Measurements from ENCODE around the gene TACR1. TPM values are rescaled to one million over a fixed set of nuclear protein-coding genes. Genes with fewer than 3 reads are reported as not detected.

TACR1 gene
- polyA plus RNA-seq, 1 of the 3 experiments (the other 2 are of a cell fraction): under 0.01 TPM

DNA sequence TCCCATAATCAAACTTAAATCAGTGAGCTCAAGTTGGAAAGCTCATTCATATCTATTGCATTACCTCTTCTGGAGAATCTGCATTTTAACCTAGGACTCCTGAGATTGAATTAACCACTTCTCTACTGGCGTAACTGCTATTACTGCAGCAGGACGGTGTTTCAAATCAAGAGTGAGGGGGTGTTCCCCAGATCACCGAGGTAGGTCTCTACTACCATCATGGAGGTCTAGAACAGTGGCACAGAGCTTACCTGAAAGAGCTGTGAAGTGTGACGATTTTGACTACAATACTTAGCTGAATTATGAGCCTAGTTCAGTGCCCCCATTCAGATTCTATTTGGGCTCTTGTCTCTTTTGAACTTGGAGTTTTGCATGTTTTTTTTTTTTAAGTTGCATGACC, 121.4 kb downstream of the TACR1 start (continued):
- TF ChIP-seq GATA2 (CRISPR knock-in tag; IDR thresholded peaks at IDR 0.05): no peak

DNA sequence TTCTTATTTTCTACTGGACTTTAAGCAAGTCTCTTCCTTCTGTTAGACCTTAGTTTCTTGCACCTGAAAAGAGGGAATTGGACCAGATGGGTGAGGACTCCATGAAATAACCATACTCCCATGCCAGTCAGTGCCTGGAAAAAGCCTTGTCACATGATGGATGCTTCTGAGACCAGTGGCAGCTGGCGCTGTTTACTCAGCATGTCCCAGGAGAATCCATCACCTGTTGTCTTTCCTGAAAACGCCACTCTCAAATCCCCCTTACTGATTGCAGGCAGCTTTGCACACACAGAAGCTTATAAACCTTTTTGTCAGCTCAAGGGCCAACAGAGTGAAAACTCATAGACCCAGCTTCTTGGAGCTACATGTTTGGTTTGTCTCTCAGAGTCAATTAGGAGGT, 123.2 kb downstream of the TACR1 start:
- no peak overlapping the region for H3K27ac ChIP-seq (ENCODE audit: low read depth in 2 of 2, low read length in 1 of 2)
- no peak overlapping the region for H2AFZ ChIP-seq (ENCODE audit: low read depth)
- CTCF ChIA-PET: interaction anchor here (1.4 to 4.1 kb wide), 2 partner anchors 11 to 156 kb away, joined by 5 to 33 read pairs; no protein-coding TSS in a partner anchor

DNA sequence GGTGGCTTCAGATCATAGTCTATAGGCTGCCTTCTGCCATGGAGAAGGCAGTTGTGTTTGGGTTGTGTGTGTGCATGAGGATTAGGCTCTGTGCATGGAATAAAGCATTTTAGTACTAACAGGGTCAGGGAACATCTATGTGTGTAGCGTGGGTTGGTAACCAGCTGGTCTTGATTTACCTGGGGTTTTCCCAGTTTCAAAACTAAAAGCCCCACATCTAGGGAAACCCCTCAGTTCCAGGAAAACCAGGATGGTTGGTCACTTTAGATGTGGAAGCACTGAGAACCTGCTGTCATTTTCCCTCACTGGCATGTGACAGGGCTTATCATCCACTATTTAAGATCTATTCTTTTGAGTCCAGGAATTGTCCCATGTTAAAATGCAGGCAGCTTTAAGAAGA, 124.6 kb downstream of the TACR1 start:
- POLR2A ChIA-PET: no interaction called here
- no peaks in the 10 kb centered on the region for H3F3A ChIP-seq (replicated peaks; ENCODE audit: insufficient read depth)
- no peak for DNase-seq
- WGBS (ENCODE audit: low lambda C conversion rate): 75% methylated on average over 1 of the region's 1 CpG
- H3K27me3 ChIP-seq (ENCODE audit: insufficient read depth): no peaks in the 10 kb centered on the region; the same call in 1 of the 2 replicates
- no peak overlapping the region for H3K4me2 ChIP-seq
- CTCF ChIA-PET: interaction anchor here (0.7 to 4.1 kb wide), 5 partner anchors 10 to 534 kb away, joined by 3 to 33 read pairs (median 5); no protein-coding TSS in a partner anchor
- H3K4me1 ChIP-seq (ENCODE audit: control insufficient read depth in 1 of 2, insufficient read depth in 2 of 2, low read depth in 1 of 2, low read length in 1 of 2): peaks cover 0 to 9% of the 10 kb centered on the region in 2 experiments; a peak in 1 of 4 replicates
- no peak overlapping the region for H3K4me3 ChIP-seq (ENCODE audit: low read depth in 2 of 2, low read length in 1 of 2)
- no peaks in the 10 kb centered on the region for H3K9me2 ChIP-seq
- no peak overlapping the region for H3K9ac ChIP-seq
- H3K79me2 ChIP-seq (ENCODE audit: insufficient read depth): no peaks in the 10 kb centered on the region
- no peaks in the 10 kb centered on the region for H4K20me1 ChIP-seq (ENCODE audit: insufficient read depth)
- no peak overlapping the region for H3K27ac ChIP-seq (ENCODE audit: low read depth in 2 of 2, low read length in 1 of 2)
- no peaks in the 10 kb centered on the region for H3K9me3 ChIP-seq
- no peaks in the 10 kb centered on the region for H3K36me3 ChIP-seq (replicated peaks in 1 of 2; ENCODE audit: control insufficient read depth in 1 of 2, insufficient read depth in 2 of 2, low read length in 1 of 2)
- no peak overlapping the region for H2AFZ ChIP-seq (ENCODE audit: low read depth)
- TF ChIP-seq, protein P1, sequence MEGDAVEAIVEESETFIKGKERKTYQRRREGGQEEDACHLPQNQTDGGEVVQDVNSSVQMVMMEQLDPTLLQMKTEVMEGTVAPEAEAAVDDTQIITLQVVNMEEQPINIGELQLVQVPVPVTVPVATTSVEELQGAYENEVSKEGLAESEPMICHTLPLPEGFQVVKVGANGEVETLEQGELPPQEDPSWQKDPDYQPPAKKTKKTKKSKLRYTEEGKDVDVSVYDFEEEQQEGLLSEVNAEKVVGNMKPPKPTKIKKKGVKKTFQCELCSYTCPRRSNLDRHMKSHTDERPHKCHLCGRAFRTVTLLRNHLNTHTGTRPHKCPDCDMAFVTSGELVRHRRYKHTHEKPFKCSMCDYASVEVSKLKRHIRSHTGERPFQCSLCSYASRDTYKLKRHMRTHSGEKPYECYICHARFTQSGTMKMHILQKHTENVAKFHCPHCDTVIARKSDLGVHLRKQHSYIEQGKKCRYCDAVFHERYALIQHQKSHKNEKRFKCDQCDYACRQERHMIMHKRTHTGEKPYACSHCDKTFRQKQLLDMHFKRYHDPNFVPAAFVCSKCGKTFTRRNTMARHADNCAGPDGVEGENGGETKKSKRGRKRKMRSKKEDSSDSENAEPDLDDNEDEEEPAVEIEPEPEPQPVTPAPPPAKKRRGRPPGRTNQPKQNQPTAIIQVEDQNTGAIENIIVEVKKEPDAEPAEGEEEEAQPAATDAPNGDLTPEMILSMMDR (IDR thresholded peaks at IDR 0.05): no peak
- TF ChIP-seq, protein P2, sequence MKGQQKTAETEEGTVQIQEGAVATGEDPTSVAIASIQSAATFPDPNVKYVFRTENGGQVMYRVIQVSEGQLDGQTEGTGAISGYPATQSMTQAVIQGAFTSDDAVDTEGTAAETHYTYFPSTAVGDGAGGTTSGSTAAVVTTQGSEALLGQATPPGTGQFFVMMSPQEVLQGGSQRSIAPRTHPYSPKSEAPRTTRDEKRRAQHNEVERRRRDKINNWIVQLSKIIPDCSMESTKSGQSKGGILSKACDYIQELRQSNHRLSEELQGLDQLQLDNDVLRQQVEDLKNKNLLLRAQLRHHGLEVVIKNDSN (IDR thresholded peaks at IDR 0.05; ENCODE audit: borderline replicate concordance, low read depth): no peak
- TF ChIP-seq TEAD4 (IDR thresholded peaks at IDR 0.05; ENCODE audit: borderline replicate concordance, insufficient read depth): no peak
- no peak for TF ChIP-seq RFX5 (IDR thresholded peaks at IDR 0.05; ENCODE audit: low read length)
- TF ChIP-seq RCOR1 (IDR thresholded peaks at IDR 0.05; ENCODE audit: low read length): no peak
- TF ChIP-seq, protein P3, sequence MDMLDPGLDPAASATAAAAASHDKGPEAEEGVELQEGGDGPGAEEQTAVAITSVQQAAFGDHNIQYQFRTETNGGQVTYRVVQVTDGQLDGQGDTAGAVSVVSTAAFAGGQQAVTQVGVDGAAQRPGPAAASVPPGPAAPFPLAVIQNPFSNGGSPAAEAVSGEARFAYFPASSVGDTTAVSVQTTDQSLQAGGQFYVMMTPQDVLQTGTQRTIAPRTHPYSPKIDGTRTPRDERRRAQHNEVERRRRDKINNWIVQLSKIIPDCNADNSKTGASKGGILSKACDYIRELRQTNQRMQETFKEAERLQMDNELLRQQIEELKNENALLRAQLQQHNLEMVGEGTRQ (IDR thresholded peaks at IDR 0.05; ENCODE audit: borderline replicate concordance, low read depth, low read length): no peak
- TF ChIP-seq YY1 (IDR thresholded peaks at IDR 0.05; ENCODE audit: low read depth): no peak
- no peak for TF ChIP-seq FOXM1 (IDR thresholded peaks at IDR 0.05; ENCODE audit: low read depth)
- no peak for TF ChIP-seq JUND (IDR thresholded peaks at IDR 0.05)
- TF ChIP-seq SIN3A (IDR thresholded peaks at IDR 0.05; ENCODE audit: borderline replicate concordance, low read depth, low read length): no peak
- no peak for TF ChIP-seq CHD2 (IDR thresholded peaks at IDR 0.05; ENCODE audit: low read length, partially characterized antibody)

More for the DNA sequence above, 123.2 kb downstream of the TACR1 start:
- no peaks in the 10 kb centered on the region for H3F3A ChIP-seq (replicated peaks; ENCODE audit: insufficient read depth)
- 79% methylated on average over 2 of the region's 2 CpGs for WGBS (ENCODE audit: low lambda C conversion rate)
- peaks cover 0 to 8% of the 10 kb centered on the region in 2 experiments; a peak in 1 of 4 replicates for H3K4me1 ChIP-seq (ENCODE audit: control insufficient read depth in 1 of 2, insufficient read depth in 2 of 2, low read depth in 1 of 2, low read length in 1 of 2)
- H3K36me3 ChIP-seq (replicated peaks in 1 of 2; ENCODE audit: control insufficient read depth in 1 of 2, insufficient read depth in 2 of 2, low read length in 1 of 2): no peaks in the 10 kb centered on the region
- H3K79me2 ChIP-seq (ENCODE audit: insufficient read depth): no peaks in the 10 kb centered on the region
- POLR2A ChIA-PET: no interaction called here
- no peaks in the 10 kb centered on the region for H3K9me3 ChIP-seq
- no peak overlapping the region for H3K9ac ChIP-seq
- no peaks in the 10 kb centered on the region; the same call in 1 of the 2 replicates for H3K27me3 ChIP-seq (ENCODE audit: insufficient read depth)
- no peak overlapping the region for H3K4me2 ChIP-seq
- H3K9me2 ChIP-seq: no peaks in the 10 kb centered on the region
- TF ChIP-seq POLR2AphosphoS5 (IDR thresholded peaks at IDR 0.05; ENCODE audit: low read depth, low read length): no peak
- TF ChIP-seq SIN3A (IDR thresholded peaks at IDR 0.05; ENCODE audit: borderline replicate concordance, low read depth, low read length): no peak
- TF ChIP-seq CHD2 (IDR thresholded peaks at IDR 0.05; ENCODE audit: low read length, partially characterized antibody): no peak
- TF ChIP-seq, protein P1 (IDR thresholded peaks at IDR 0.05): no peak
- TF ChIP-seq FOSL2 (IDR thresholded peaks at IDR 0.05; ENCODE audit: borderline replicate concordance, low read depth): no peak
- TF ChIP-seq, protein P4, sequence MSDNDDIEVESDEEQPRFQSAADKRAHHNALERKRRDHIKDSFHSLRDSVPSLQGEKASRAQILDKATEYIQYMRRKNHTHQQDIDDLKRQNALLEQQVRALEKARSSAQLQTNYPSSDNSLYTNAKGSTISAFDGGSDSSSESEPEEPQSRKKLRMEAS (IDR thresholded peaks at IDR 0.05; ENCODE audit: low read depth): no peak
- TF ChIP-seq FOXJ3 (CRISPR knock-in tag; IDR thresholded peaks at IDR 0.05): no peak
- TF ChIP-seq, protein P2 (IDR thresholded peaks at IDR 0.05; ENCODE audit: borderline replicate concordance, low read depth): no peak
- TF ChIP-seq TAF1 (IDR thresholded peaks at IDR 0.05; ENCODE audit: borderline replicate concordance, low read depth, low read length): no peak
- TF ChIP-seq RFX5 (IDR thresholded peaks at IDR 0.05; ENCODE audit: low read length): no peak
- TF ChIP-seq GABPA (IDR thresholded peaks at IDR 0.05; ENCODE audit: low read depth): no peak
- H3K4me3 ChIP-seq (ENCODE audit: low read depth in 2 of 2, low read length in 1 of 2): no peak overlapping the region
- H4K20me1 ChIP-seq (ENCODE audit: insufficient read depth): no peaks in the 10 kb centered on the region
- no peak for DNase-seq
